Measurements from ENCODE around the gene USP26. TPM values are rescaled to one million over a fixed set of nuclear protein-coding genes. Genes with fewer than 3 reads are reported as not detected.

The USP26 gene
- total RNA-seq, 1 donor from 2014 or later, result not detected

DNA sequence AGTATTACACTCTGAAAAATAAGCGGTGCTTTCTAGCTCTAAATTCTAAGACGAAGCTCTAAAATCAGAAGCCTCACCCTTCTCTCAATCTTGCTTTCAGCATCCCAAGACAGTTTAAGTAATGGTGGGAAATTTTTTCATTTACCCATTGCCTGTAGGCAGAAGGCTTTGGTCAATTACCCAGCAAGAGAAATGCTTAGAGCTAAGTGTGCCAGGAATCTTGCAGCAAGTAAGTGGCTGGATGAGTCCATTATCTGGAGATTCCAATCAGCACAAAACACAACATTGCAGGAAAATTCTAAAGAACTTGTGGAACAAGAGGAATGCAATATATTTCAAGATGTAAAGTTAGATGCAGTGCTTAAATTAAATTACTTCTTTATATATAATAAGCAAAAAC, 28.4 kb downstream of the USP26 start:
- Histone ChIP-seq H3K4me3 (ENCODE audit: low read depth, low read length) (no peak overlapping the region), H3K27me3 (ENCODE audit: control insufficient read depth, insufficient read depth, low read length) (no peaks in the 10 kb centered on the region), H3K36me3 (ENCODE audit: control insufficient read depth, insufficient read depth, low read length) (no peaks in the 10 kb centered on the region)
- DNase-seq (ENCODE audit: low read depth), result no peak
- TF ChIP-seq, protein P1, sequence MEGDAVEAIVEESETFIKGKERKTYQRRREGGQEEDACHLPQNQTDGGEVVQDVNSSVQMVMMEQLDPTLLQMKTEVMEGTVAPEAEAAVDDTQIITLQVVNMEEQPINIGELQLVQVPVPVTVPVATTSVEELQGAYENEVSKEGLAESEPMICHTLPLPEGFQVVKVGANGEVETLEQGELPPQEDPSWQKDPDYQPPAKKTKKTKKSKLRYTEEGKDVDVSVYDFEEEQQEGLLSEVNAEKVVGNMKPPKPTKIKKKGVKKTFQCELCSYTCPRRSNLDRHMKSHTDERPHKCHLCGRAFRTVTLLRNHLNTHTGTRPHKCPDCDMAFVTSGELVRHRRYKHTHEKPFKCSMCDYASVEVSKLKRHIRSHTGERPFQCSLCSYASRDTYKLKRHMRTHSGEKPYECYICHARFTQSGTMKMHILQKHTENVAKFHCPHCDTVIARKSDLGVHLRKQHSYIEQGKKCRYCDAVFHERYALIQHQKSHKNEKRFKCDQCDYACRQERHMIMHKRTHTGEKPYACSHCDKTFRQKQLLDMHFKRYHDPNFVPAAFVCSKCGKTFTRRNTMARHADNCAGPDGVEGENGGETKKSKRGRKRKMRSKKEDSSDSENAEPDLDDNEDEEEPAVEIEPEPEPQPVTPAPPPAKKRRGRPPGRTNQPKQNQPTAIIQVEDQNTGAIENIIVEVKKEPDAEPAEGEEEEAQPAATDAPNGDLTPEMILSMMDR (IDR thresholded peaks at IDR 0.05; ENCODE audit: insufficient read depth, low read length, poor library complexity, severe bottlenecking), result no peak

DNA sequence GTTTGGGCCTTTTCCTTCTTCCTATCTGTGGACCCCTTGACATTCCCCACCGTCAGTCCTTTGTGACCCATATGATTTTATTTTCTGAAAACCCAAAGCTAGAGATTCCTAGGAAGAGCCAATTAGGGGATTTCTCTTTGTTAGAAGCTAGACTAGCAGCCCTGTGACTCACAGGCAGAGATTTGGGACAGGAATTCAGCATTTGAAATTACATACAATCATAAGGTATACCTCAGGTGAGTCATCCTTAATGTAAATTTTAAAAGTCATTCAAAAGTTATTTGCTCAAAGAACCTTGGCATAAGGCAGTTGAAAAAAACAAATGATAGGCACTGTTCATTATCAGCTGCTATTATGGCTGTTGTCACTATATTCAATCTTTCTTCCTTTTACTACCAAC, 40.6 kb downstream of the USP26 start:
- DNase-seq (ENCODE audit: low read depth), result no peak
- H3K4me3 ChIP-seq (ENCODE audit: low read depth, low read length), result no peak overlapping the region
- no peaks in the 10 kb centered on the region for H3K27me3 ChIP-seq (ENCODE audit: control insufficient read depth, insufficient read depth, low read length)
- TF ChIP-seq, protein P1 (IDR thresholded peaks at IDR 0.05; ENCODE audit: insufficient read depth, low read length, poor library complexity, severe bottlenecking), result no peak
- no peaks in the 10 kb centered on the region for H3K36me3 ChIP-seq (ENCODE audit: control insufficient read depth, insufficient read depth, low read length)

DNA sequence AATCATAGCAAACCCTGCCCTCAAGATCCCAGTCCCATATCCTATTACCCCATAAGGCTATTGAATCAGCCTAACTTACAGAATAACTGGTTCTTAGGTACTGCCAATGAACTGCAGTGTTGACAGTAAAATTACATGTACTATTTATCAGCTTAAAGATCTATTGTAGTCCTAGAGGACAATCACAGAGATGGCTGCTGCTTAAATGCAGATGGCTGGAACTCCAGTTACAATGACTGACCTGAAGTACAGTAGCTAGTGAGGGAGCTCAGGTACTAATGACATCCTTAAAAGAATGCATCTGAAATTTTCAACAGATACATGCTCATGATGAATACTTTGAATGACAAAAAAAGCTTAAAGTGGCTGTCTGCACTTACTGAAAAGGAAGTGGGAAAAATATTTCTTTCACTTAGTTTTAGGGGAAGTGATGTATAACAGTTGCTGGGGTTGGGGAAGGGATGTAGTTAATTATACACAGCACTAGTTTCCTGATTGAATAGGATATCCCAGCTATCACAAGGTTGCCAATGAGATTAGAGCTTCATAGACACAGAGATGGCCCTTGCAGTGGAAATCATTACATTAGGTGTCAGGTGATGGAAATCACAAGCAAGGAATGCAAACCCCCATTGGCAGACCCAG, 42.0 kb downstream of the USP26 start:
- Histone ChIP-seq H3K27me3 (ENCODE audit: control insufficient read depth, insufficient read depth, low read length) (no peaks in the 10 kb centered on the region), H3K4me3 (ENCODE audit: low read depth, low read length) (no peak overlapping the region), H3K36me3 (ENCODE audit: control insufficient read depth, insufficient read depth, low read length) (no peaks in the 10 kb centered on the region)
- TF ChIP-seq, protein P1 (IDR thresholded peaks at IDR 0.05; ENCODE audit: insufficient read depth, low read length, poor library complexity, severe bottlenecking), result no peak
- DNase-seq (ENCODE audit: low read depth), result no peak

DNA sequence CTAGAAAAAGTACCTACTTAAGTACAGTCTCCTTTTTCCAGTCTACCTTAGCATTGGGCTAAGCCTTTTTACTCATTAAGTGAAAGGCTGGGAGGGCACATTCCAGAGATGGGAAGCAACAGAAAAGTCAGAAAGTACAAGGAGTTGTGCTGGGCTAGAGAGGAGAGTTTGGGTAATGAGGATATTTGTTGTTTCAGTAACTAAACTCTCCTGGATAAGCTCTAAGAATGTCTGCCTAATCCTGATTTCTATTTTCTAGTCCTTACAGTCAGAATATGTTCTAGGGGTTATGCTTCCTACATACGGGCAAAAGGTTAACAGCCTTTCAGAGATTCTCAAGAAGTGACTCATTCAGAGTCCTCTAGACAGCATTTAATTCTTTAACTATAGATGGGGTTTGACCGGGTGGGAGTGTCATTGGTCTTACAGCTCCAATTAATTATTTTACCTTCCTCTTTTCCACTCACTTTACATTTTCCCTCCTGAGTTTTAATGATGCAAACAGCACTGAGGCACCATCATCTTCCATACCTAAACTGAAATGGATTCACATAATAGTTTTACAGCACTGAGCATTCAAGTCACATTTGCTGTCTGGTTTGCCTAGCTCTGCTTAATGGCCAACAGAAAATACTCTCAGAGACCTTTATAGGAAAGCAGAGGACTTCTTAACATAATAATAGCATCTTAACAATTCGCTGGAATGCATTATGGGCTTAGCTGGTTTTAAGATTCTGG, 42.9 kb downstream of the USP26 start:
- DNase-seq (ENCODE audit: low read depth), result peak; percentile 23

DNA sequence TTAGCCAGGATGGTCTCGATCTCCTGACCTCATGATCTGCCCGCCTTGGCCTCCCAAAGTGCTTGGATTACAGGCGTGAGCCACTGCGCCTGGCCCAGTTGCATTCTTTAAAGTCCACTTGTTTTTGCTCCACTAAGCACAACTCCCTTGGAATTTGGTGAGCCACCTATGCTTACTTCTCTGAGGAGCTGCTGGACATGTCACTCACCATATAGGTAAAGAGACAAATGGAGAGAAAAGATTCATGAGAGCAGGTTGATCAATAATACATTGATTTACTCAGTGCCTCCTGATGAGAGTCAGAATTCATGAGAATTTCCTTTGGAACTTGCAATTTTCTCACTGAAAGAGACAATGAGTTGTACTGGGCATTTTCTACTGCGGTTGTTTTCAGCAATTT, 48.2 kb downstream of the USP26 start:
- no peak overlapping the region for H3K4me3 ChIP-seq (ENCODE audit: low read depth, low read length)
- DNase-seq (ENCODE audit: low read depth), result no peak
- TF ChIP-seq, protein P1 (IDR thresholded peaks at IDR 0.05; ENCODE audit: insufficient read depth, low read length, poor library complexity, severe bottlenecking), result no peak
- no peaks in the 10 kb centered on the region for H3K27me3 ChIP-seq (ENCODE audit: control insufficient read depth, insufficient read depth, low read length)
- H3K36me3 ChIP-seq (ENCODE audit: control insufficient read depth, insufficient read depth, low read length), result no peaks in the 10 kb centered on the region

More for the DNA sequence above, 42.9 kb downstream of the USP26 start:
- no peak overlapping the region for H3K4me3 ChIP-seq (ENCODE audit: low read depth, low read length)
- no peaks in the 10 kb centered on the region for H3K36me3 ChIP-seq (ENCODE audit: control insufficient read depth, insufficient read depth, low read length)
- TF ChIP-seq, protein P1 (IDR thresholded peaks at IDR 0.05; ENCODE audit: insufficient read depth, low read length, poor library complexity, severe bottlenecking), result no peak
- no peaks in the 10 kb centered on the region for H3K27me3 ChIP-seq (ENCODE audit: control insufficient read depth, insufficient read depth, low read length)
